HG02588 (cell line): ENCODE results near the gene PRMT2.
A peak's percentile ranks its signal among the peaks of the same experiment; 100 is the strongest.
"Not testable (repeated sequence)": the region's sequence is repeated elsewhere in the genome, so short reads cannot be mapped to it uniquely, and the experiment has no call there.

Source experiments
- ATAC-seq: cut with Tn5 transposase; IDR thresholded peaks from one replicate; pipeline ENCODE4 v1.9.1; 2021; ENCODE audit warnings: mild to moderate bottlenecking, moderate library complexity; ENCODE audit not compliant: unreplicated experiment

Gene PRMT2

DNA sequence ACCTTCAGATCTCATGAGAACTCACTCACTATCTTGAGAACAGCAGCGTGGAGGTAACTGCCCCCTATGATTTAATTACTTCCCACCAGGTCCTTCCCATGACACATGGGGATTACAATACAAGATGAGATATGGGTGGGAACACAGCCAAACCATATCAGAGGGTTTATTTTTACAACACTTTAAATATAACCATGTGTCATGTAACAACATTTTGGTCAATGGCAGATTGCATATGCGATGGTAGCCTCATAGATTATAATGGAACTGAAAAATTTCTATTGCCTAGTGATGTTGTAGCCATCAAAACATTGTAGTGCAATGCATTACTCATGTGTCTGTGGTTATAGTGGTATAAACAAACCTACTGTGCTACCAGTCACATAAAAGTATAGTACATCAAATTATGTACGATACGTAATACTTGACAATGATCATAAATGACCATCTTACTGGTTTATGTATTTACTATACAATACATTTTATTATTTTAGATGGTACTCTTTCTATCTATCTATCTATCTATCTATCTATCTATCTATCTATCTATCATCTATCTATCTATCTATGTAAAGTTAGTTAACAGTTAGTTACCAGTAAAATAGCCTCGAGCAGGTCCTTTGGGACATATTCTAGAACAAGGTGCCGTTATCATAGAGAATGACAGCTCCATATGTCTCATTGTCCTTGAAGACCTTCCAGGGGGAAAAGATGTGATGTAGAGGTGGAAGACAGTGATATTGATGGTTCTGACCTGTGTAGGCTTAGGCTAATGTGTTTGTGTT is 18.0 kb upstream of the PRMT2 start:
- no peak for ATAC-seq

DNA sequence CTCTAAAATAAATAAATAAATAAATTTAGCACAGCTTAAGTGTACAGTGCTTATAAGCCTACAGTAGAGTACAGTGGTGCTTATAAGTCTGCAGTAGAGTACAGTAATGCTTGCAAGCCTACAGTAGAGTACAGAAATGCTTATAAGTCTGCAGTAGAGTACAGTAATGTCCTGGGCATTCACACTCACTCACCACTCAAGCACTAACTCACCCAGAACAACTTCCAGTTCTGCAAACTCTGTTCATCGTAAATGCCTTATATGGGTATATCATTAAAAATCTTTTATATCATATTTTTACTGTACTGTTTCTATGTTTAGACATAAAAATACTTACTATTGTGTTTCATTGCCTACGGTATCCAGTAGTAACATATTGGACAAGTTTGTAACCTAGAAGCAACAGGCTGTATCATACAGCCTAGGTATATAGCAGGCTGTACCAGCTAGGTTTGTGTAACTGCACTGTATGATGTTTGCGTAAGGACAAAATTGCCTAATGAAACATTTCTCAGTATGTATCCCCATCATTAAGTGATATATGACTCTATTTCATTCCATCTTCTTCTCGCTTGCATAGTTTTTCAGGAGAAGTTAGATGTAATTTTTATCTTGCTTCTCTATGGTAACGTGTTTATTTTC is 16.6 kb upstream of the PRMT2 start:
- no peak for ATAC-seq

DNA sequence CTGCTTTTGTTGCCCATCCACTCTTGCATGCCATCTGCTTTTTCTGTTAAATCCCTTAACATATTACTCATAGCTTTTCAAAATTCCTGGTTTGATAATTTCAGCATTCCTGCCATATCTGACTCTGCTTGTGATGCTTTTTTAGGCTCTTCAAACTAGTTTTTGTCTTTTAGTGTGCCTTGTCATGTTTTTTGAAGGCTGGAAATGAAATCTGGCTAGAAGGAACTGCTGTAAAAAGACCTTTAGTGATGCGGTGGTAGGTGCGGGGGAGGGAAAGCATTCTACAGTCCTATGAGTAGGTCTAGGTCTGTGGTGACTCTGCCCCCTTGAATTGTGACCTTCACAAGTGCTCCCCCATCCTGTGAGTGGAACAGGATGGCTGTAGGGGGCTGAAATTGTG is 15.6 kb upstream of the PRMT2 start:
- no peak for ATAC-seq

DNA sequence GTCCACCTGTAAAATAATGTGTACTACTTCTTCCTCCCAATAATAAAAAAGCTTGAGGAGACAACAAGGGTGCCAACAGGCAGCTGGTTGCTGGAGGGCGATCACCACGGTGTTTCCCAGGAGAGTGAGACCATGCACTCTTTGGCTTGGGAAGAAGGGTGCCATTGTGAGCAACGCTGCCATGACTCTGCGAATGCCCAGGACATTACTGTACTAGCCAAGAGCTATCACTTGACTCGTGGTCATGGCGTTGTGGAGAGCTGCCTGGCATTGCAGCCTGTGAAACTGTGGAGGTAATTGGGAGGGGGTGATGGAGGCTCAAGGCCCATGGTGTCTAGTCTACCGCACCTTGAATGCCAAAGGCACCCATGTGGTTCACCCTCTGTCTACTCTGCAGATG is 14.6 kb upstream of the PRMT2 start:
- ATAC-seq = no peak

DNA sequence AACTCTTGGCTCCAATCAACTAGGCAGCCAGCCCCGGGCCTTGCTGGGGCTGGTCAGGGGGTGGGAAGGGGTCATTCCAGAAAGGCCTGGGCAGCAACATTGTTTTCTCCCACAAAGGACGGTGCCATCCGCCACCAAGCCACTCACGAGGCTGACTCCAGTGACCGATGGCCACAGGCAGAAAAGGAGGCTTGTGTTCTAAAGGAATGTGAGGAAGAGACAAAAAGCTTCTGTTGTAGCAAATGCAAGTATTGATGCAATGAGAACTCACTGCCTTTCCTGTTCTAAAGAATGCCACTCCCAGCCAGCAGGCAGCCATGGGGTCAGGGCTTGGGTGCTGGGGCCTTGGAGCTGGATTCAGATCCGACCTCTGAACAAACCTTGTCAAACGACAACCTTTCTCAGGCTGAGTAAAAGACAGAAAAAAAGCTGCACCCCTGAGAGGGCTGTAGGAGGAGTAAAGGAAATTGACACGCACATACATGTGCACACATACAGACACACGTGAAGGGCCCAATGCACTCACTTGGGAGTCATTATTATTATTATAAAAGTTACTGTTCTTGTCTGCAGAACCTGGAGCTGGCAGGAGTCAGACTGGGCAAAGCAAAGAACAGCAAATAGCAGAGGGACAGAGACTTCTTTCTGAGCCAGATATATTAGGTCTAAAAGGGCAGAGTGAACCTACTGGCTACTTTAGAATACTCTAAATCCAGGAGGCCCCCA is 13.9 kb upstream of the PRMT2 start:
- ATAC-seq = no peak

DNA sequence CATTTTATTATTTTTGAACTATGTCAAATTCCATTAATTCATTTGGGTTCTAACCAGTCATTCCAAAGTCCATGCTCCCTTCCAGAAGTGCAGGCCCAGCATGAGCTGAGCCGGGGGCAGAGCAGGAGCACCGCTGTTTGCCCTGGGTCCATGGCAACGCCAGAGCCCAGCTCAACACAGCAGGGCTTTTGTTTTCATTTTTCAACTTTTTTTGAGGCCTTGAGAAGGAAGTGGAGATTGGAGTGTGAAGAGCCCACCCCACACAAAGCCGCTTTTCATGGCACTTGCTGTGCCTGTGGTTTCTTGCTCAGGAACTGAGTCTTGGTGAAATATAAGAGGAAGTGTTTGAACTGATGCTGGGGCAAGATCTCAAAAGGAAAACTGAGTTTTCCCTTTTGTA is 13.2 kb upstream of the PRMT2 start:
- ATAC-seq = no peak

DNA sequence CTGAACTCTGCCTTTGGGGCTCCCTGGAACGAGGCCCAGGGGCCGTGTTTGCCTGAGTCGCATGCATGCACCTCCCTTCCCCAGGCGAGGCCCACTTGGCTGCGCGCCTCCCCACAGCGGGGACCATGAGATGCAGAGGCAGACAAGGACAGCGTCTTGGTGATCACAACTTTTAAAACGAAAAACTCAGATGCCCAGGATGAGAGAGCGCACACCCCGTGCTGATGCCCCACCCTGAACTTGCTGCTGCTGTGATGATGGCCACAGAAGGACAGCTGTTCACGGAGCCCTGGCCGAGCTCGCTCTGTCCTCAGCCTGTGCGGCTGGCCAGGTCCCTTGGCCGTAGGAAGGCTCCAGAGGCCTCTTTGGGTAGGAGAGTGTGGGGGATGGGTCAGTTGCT is 11.4 kb upstream of the PRMT2 start:
- no peak for ATAC-seq

DNA sequence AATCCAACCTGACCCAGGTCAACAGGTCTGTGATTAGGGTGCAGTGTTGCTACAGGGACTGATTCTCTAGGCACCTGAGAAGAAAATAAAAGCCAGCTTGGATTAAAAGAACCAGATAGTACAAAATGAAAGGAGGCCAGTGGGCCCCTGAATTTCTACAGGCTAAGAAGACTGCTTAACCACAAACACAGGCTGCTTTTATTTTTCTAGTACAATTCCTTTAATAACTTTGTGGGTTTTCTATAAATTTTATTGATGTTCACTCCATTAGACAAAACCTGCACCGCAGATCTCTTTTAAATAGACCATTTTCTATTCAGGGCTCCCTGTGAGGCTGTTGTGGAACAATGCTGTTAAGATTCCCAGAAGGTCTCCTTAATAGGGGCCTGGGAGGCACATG is 9.7 kb upstream of the PRMT2 start:
- no peak for ATAC-seq

DNA sequence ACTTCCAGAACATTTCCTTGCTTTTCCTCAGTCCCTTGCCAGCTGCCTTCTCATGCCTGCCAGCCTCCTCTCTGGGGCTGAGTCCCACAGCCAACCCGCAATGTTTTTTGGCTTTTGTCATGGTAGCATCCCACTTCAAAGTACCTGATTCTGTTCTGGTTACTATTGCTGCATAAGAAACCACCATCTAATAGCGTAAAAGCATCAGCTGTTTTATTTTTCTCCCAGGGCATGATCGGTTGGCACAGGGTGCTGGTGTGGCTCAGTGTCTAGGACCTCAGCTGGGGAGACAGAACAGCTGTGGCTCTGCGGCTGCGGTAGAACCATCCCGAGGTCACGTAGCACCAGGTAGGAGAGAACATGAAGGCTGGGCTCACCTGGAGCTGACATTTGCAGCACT is 8.9 kb upstream of the PRMT2 start:
- no peak for ATAC-seq

DNA sequence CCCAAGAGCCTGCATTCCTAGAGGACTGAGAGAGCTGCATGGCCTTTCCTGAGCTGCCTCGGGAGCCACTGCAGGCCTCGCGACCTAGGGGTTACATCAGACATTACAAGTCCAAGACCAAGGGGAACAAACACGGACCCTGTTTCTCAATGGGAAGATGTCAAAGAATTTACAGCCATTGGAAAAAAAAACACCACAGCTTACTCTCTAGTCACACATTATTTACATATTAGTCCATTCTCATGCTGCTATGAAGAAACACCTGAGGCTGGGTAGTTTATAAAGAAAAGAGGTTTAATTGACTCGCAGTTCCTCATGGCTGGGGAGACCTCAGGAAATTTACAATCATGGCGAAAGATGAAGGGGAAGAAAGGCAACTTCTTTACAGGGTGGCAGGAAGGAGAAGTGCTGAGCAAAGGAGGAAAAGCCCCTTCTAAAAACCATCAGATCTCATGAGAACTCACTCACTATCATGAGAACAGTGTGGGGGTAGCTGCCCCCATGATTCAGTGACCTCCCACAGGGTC is 8.4 kb upstream of the PRMT2 start:
- ATAC-seq = no peak

DNA sequence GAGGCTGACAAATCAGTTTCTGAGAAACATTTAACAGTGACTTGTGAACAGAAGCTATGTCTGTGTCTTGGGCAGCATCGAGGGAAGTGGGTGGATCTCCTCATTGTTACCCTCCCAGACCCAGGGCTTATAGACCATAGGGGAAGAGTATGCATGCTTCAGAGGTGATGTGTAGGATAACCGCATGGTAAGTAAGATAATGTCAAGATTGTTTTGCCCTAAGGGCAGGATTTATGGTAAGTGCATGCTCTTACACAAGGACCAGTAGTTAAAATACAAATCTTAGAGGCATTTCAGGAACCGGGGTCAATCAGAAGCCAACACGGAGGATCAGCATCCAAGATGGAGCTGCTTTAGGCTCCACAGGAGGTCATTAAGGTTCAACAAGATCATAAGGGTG is 7.7 kb upstream of the PRMT2 start:
- no peak for ATAC-seq

DNA sequence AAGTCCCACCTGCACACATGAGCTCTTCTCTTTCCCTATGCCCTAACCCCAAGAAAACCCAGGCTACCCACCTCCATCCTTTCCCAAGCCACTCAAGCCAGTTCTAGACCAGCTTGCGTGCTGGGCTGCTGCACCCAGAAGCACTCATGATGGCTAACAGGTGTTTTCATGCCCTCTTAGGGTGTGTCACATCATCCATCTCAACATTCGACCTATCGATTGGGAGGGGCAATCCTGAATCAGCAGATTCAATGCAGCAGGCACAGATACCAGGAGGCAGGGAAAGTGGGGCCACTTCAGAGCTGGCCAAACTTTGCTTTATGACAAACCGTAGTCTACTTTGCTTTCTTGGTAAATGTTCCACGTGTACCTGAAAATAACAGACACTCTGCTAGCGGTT is 6.6 kb upstream of the PRMT2 start:
- no peak for ATAC-seq

DNA sequence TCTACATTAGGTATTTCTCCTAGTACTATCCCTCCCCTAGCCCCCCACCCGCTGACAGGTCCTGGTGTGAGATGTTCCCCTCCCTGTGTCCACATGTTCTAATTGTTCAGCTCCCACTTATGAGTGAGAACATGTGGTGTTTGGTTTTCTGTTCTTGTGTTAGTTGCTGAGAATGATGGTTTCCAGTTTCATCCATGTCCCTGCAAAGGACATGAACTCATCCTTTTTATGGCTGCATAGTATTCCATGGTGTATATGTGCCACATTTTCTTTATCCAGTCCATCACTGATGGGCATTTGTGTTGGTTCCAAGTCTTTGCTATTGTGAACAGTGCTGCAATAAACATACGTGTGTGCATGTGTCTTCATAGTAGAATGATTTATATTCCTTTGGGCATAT is 4.6 kb upstream of the PRMT2 start:
- not testable (repeated sequence) for ATAC-seq

DNA sequence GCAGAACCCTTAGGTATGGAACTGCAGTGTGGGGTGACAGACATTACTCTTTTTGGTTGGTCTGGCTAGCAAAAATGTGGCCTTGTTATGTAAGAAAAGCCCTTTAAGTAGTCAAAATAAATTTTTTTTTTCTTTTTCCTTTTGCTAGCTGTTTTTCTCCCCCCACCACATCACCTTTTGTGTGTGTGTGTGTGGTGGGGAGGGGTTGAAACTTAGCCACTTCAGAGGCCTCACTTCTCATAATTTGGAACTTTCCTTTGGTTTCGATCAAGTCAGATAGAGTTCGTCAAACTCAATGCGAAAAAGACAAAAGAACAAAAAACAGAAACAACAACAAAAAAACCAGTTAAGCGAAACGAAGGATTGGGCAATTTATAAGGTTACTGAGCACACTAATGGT is 1.9 kb upstream of the PRMT2 start:
- no peak for ATAC-seq

DNA sequence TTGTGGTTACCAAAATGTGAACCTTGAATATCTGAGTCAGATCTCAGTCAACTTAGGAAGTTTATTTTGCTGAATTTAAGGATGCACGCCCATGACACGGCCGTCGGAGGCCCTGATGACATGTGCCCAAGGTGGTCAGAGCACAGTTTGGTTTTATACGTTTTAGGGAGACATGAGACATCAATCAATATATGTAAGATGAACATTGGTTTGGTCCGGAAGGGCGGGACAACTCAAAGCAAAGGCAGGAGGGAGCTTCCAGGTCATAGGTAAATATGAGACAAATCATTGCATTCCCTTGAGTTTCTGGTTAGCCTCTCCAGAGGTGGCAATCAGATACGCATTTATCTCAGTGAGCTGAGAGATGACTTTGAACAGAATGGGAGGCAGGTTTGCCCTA is 1.0 kb upstream of the PRMT2 start:
- no peak for ATAC-seq

DNA sequence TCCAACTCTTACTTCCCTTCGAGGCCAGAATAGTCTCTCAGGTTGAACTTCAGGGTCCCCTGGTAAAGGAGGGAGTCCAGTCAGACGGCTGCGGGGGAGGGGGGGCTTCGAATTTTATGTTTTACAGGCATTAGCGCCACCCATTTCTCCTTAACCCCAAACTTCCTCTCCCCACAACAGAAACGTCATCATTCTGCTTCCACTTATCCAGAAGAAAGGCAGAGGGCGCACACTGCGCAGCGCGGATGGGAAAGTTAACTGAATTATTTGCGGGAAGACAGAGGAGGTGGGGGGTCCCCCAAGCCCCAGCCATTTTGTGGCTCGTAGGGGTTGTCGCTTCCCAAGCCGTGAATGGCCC is 529 bp upstream of the PRMT2 start:
- peak; percentile 11 for ATAC-seq

DNA sequence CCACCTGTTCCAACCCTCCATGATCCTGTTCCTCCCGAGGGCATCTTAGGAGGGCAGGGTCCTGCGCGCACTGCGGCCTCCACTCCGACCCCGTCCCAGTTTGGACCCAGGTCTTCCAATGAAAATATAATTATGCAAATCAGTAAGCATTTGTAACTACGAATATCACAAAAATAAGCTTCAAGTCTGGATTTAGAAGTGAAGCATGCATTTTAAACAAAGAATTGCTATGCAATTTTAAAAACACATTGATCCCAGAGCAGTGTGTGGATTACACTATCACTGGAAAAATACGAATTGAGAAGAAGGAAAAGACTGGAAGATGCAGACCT is 673 bp downstream of the PRMT2 start:
- ATAC-seq = no peak

DNA sequence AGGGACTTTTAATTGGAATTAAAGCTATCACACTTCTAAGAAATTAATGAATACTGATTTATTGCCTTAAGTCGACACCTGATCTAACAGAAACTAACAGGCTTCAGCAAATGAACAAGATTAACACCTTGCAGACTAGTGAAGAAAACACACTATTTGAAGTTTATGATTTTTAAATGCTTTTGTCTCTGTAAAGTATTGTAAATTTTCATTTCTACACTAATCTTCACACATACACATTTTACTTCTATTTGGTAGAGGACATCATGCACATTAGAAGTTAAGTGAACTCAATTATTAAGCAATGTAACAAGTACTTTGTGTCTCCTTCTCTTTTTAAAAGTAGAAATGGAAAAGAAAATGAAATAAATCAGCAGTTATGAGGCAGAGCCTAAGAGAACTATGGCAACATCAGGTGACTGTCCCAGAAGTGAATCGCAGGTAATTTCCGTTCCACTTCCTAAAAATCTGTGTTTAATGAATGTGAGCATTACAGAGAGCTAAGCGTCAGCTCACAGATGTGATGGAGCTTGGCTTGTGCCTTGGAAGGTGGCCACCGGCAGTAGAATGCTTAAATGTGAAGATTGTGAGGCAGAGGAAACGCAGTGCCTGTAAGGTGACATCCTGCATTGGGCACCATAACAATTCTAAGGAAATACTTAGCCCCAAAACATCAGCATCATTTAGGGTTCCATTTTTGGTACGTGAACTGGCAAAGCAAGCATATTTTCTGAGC is 1.2 kb downstream of the PRMT2 start:
- no peak for ATAC-seq

DNA sequence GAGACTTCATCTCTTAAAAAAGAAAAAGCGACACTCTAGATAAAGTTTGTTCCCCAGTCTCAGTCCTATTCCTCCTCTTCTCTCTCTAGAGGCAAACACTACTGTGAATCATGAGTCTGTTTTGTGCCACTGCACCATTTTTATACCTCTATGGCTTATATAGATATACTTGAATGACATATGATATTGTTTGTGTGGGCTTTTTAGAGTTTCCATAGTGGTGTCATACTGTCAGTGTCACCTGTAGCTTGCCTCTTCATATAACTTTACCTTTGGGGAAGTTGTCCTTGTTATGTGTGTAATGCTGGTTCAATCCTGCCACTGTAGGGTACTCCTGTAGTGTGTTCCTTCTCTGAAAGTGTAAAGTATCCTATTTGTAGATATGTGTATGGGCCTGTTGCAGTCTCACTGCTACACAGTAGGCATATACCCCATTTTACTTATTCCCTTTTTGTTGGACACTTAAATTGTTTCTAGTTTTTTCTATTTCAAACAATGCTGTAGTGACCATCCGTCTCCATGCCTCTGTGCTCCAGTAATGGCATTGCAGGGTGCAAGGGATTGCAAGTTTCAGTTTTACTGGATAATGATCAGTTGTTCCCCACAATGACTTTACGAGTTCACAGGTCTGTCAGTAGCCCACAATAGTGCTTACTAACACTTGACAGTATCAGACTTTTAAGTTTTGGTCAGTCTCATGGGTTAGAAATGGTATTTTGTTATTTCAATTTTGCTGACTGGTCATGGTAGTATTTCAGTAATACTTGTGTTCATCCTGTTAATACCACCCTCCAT is 2.7 kb downstream of the PRMT2 start:
- ATAC-seq = no peak

DNA sequence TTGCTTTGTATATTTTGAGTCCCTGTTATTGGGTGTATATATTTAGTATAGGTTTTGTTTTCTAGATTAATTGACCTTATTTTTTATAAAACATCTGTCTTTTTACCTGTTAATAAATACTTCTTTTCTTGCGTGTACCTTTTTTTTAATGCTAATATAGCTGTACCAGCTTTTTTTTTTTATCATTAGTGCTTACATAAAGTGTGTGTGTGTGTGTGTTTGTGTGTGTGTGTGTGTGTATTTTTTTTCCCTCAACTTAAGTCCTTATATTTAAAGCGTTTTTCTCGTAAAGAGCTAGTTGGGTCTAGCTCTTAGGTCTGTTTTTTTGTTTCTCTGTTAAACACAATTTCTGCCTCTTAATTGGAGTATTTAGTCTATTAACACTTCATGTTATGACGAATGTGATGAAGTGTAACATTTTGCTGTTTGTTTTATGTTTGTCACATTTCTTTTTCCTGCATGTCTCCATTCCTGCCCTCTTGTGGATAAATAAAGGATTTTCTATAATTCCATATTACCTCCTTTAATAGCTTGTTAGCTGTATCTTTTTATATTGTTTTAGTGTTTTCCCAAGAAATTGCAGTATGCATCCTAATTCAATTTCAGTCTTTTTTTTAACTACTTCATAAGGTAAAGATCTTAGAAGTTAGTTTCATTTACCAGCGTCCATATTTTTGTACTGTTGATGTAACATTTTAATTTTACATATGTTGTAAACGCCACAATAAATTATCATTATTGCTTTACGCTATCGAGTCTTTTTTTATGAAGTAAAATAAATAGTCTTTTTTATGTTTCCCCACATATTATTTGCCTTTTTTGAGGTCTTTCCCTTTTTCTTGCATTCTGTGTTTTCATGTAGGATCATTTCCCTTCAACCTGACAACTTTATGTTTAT is 4.3 kb downstream of the PRMT2 start:
- no peak for ATAC-seq
